Stomach (tissue), 4 donors: ENCODE results near the gene CGB1.

ENCODE experiments used
- CTCF ChIP-seq, 7 experiments: fragments of 450-650 bp in 4 of 7; fragments of 200-600 bp in 3 of 7; sonication (generic) in 3 of 7; IDR thresholded peaks; one replicate each; pipeline ENCODE4 v1.5.1; 2016 to 2019; ENCODE audit warnings: antibody characterized with exemption in 7 of 7, control low read depth in 2 of 7, mild to moderate bottlenecking in 1 of 7
- EP300 ChIP-seq: sonication (generic); formaldehyde crosslinking; IDR thresholded peaks from one replicate; pipeline ENCODE4 v1.6.1; 2017; ENCODE audit warnings: antibody characterized with exemption
- POLR2A ChIP-seq, 4 donors: fragments of 450-650 bp; IDR thresholded peaks; one replicate each; pipeline ENCODE4 v1.6.1; 2016; ENCODE audit warnings: antibody characterized with exemption in 4 of 4, control low read depth in 2 of 4, mild to moderate bottlenecking in 1 of 4, moderate library complexity in 1 of 4

- no peak for TF ChIP-seq CTCF (IDR thresholded peaks at IDR 0.05)
- no peak for TF ChIP-seq POLR2A (IDR thresholded peaks at IDR 0.05)
- TF ChIP-seq EP300, result no peak
These were observed 42.7 kb downstream of the CGB1 start for GRCh38 chr19:48994035-48994386.
